Vagina (tissue), 2 donors: ENCODE measurements around the gene ZDHHC22. TPM values are rescaled to one million over a fixed set of nuclear protein-coding genes. Genes with fewer than 3 reads are reported as not detected.

Experiments
- DNase-seq, 2 donors: peaks; one replicate each; pipeline ENCODE4 v3.0.0-alpha.2; 2017; ENCODE audit errors: extremely low spot score in 2 of 2
- H3K27ac ChIP-seq: fragments of 200-600 bp; sonication (generic); one replicate; pipeline ENCODE4 v1.5.1; 2019
- H3K27me3 ChIP-seq: fragments of 200-600 bp; sonication (generic); one replicate; pipeline ENCODE4 v1.5.1; 2019
- H3K36me3 ChIP-seq, 2 donors: fragments of 200-600 bp; sonication (generic); one replicate each; pipeline ENCODE4 v1.5.1; 2017 to 2019
- H3K4me1 ChIP-seq: fragments of 200-600 bp; sonication (generic); one replicate; pipeline ENCODE4 v1.5.1; 2019
- H3K4me3 ChIP-seq, 2 donors: fragments of 200-600 bp; sonication (generic); 1 replicate in 1 of 2; 2 replicates in 1 of 2; pipeline ENCODE4 v1.5.1; 2016 to 2019
- H3K9me3 ChIP-seq: fragments of 200-600 bp; sonication (generic); one replicate; pipeline ENCODE4 v1.5.1; 2019
- POLR2A ChIP-seq, 2 donors: fragments of 450-650 bp; IDR thresholded peaks; one replicate each; pipeline ENCODE4 v1.6.1; 2017; ENCODE audit warnings: antibody characterized with exemption in 2 of 2, mild to moderate bottlenecking in 2 of 2, moderate library complexity in 2 of 2
- POLR2AphosphoS5 ChIP-seq, 2 donors: sonication (generic); formaldehyde crosslinking; IDR thresholded peaks; one replicate each; pipeline ENCODE4 v1.9.0; 2017; ENCODE audit warnings: antibody characterized with exemption in 2 of 2, mild to moderate bottlenecking in 2 of 2, low read depth in 1 of 2; ENCODE audit not compliant: insufficient read depth in 1 of 2
- intact Hi-C: fragments of 100-400 bp; cut with DNase I; formaldehyde crosslinking; loops from one replicate; pipeline ENCODE4 v1.15.1; 2023
- total RNA-seq: library from RNA; depleted of rRNA; stranded (reverse); fragments of >200 nt; gene quantifications from one replicate; pipeline ENCODE4 v1.2.3, GENCODE V29; 2016
- TF ChIP-seq, protein P1 (sequence below), 3 experiments: fragments of 450-650 bp in 2 of 3; fragments of 200-600 bp in 1 of 3; sonication (generic) in 1 of 3; IDR thresholded peaks; one replicate each; pipeline ENCODE4 v1.5.1; 2017 to 2019; ENCODE audit warnings: antibody characterized with exemption in 3 of 3, mild to moderate bottlenecking in 2 of 3, moderate library complexity in 2 of 3

ZDHHC22 gene
- total RNA-seq, 1 donor from 2014 or later: not detected

GRCh38 chr14:77104393-77104792, 37.2 kb downstream of the ZDHHC22 start:
- TF ChIP-seq POLR2A (IDR thresholded peaks at IDR 0.05): no peak
- no peak for TF ChIP-seq POLR2AphosphoS5 (IDR thresholded peaks at IDR 0.05; ENCODE audit: insufficient read depth in 1 of 2, low read depth in 1 of 2)
- TF ChIP-seq, protein P1, sequence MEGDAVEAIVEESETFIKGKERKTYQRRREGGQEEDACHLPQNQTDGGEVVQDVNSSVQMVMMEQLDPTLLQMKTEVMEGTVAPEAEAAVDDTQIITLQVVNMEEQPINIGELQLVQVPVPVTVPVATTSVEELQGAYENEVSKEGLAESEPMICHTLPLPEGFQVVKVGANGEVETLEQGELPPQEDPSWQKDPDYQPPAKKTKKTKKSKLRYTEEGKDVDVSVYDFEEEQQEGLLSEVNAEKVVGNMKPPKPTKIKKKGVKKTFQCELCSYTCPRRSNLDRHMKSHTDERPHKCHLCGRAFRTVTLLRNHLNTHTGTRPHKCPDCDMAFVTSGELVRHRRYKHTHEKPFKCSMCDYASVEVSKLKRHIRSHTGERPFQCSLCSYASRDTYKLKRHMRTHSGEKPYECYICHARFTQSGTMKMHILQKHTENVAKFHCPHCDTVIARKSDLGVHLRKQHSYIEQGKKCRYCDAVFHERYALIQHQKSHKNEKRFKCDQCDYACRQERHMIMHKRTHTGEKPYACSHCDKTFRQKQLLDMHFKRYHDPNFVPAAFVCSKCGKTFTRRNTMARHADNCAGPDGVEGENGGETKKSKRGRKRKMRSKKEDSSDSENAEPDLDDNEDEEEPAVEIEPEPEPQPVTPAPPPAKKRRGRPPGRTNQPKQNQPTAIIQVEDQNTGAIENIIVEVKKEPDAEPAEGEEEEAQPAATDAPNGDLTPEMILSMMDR (IDR thresholded peaks at IDR 0.05): no peak
- Histone ChIP-seq H3K27ac (no peak overlapping the region), H3K36me3 (no peaks in the 10 kb centered on the region), H3K4me1 (peaks cover 78% of the 10 kb centered on the region), H3K9me3 (no peaks in the 10 kb centered on the region), H3K4me3 (no peak overlapping the region), H3K27me3 (no peaks in the 10 kb centered on the region)
- intact Hi-C loops: no loop called here
- no peak for DNase-seq

- H3K4me1 ChIP-seq: peaks cover 78% of the 10 kb centered on the region
Observed at GRCh38 chr14:77103951-77104350, 37.6 kb downstream of the ZDHHC22 start.

DNA sequence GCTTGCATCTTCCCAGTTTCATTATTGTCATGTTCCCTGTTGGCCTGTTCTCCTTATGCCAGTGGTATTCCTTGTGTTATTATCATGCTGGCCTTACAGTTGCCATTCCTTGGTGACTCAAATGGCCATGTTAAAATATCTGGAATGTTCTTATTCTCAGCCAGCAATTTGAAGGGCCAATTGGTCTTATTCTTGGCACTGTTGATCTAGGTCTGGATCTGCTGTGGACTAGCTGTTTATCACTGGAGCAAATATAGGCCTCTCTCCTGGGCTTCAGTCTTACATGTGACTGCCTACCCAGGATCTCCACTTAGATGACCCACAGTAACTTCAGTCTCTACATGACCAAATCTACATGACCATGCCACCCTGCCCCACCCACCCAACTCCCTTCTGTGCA, 38.1 kb downstream of the ZDHHC22 start:
- peaks cover 81% of the 10 kb centered on the region for H3K4me1 ChIP-seq
- intact Hi-C loops: no loop called here

More at GRCh38 chr14:77103951-77104350, 37.6 kb downstream of the ZDHHC22 start:
- Histone ChIP-seq H3K36me3 (no peaks in the 10 kb centered on the region), H3K4me3 (no peak overlapping the region), H3K27me3 (no peaks in the 10 kb centered on the region), H3K9me3 (no peaks in the 10 kb centered on the region), H3K27ac (no peak overlapping the region)
- no peak for DNase-seq
- intact Hi-C loops: no loop called here
- TF ChIP-seq POLR2AphosphoS5 (IDR thresholded peaks at IDR 0.05; ENCODE audit: insufficient read depth in 1 of 2, low read depth in 1 of 2) (no peak), POLR2A (IDR thresholded peaks at IDR 0.05) (no peak)
- TF ChIP-seq, protein P1 (IDR thresholded peaks at IDR 0.05): no peak

GRCh38 chr14:77102154-77102553, 39.4 kb downstream of the ZDHHC22 start:
- H3K4me3 ChIP-seq: no peak overlapping the region
- no peak overlapping the region for H3K27ac ChIP-seq
- intact Hi-C loops: no loop called here
- TF ChIP-seq, protein P1 (IDR thresholded peaks at IDR 0.05): no peak
- TF ChIP-seq POLR2A (IDR thresholded peaks at IDR 0.05) (no peak), POLR2AphosphoS5 (IDR thresholded peaks at IDR 0.05; ENCODE audit: insufficient read depth in 1 of 2, low read depth in 1 of 2) (no peak)
- DNase-seq: no peak
- no peaks in the 10 kb centered on the region for H3K36me3 ChIP-seq
- no peaks in the 10 kb centered on the region for H3K27me3 ChIP-seq
- peaks cover 81% of the 10 kb centered on the region for H3K4me1 ChIP-seq
- no peaks in the 10 kb centered on the region for H3K9me3 ChIP-seq

More for the DNA sequence above, 38.1 kb downstream of the ZDHHC22 start:
- Histone ChIP-seq H3K36me3 (no peaks in the 10 kb centered on the region), H3K4me3 (no peak overlapping the region), H3K27ac (no peak overlapping the region), H3K9me3 (no peaks in the 10 kb centered on the region), H3K27me3 (no peaks in the 10 kb centered on the region)
- TF ChIP-seq POLR2A (IDR thresholded peaks at IDR 0.05) (no peak), POLR2AphosphoS5 (IDR thresholded peaks at IDR 0.05; ENCODE audit: insufficient read depth in 1 of 2, low read depth in 1 of 2) (no peak)
- TF ChIP-seq, protein P1 (IDR thresholded peaks at IDR 0.05): no peak
- no peak for DNase-seq

GRCh38 chr14:77100961-77101360, 40.6 kb downstream of the ZDHHC22 start:
- Histone ChIP-seq H3K27me3 (no peaks in the 10 kb centered on the region), H3K36me3 (no peaks in the 10 kb centered on the region), H3K27ac (peak overlapping the region; percentile 99), H3K4me1 (peaks cover 77% of the 10 kb centered on the region), H3K4me3 (no peak overlapping the region), H3K9me3 (no peaks in the 10 kb centered on the region)
- intact Hi-C loops: no loop called here
- DNase-seq: no peak
- no peak for TF ChIP-seq POLR2A (IDR thresholded peaks at IDR 0.05)
